OCI-LY7 (cell line): ENCODE data around the gene STPG1. TPM values are rescaled to one million over a fixed set of nuclear protein-coding genes. Genes with fewer than 3 reads are reported as not detected.

ENCODE experiments used
- BruUV-seq: library from RNA; stranded (reverse); fragments of 400-500 nt; replicated peaks from 2 replicates; lab custom pipeline; 2021; lab: Mats Ljungman, UMichigan
- CTCF ChIA-PET: fragments of 300-600 bp; sonication (Branson Sonifier 250); formaldehyde crosslinking; loops from one replicate; lab custom pipeline; 2022; ENCODE audit warnings: antibody characterized with exemption; ENCODE audit not compliant: unreplicated experiment; lab: Charles Lee
- POLR2A ChIA-PET: fragments of 300-600 bp; sonication (Branson Sonifier 250); formaldehyde crosslinking; loops from one replicate; lab custom pipeline; 2022; ENCODE audit warnings: antibody characterized with exemption; lab: Charles Lee
- DNase-seq: peaks from one replicate; pipeline ENCODE4 v3.0.0-alpha.2; 2015; ENCODE audit warnings: low spot score
- H2AFZ ChIP-seq: fragments of 200-600 bp; sonication (generic), shearing (Covaris generic); 2 replicates; pipeline ENCODE4 v1.6.1; 2014; ENCODE audit warnings: mild to moderate bottlenecking, antibody characterized with exemption, low read length, moderate library complexity
- H3K27ac ChIP-seq: fragments of 200-600 bp; sonication (generic); 2 replicates; pipeline ENCODE4 v1.5.1; 2014; ENCODE audit warnings: mixed run types, low read depth, mild to moderate bottlenecking, moderate library complexity, low read length, inconsistent platforms; ENCODE audit not compliant: poor library complexity, severe bottlenecking
- H3K36me3 ChIP-seq: fragments of 200-600 bp; sonication (generic); 2 replicates; pipeline ENCODE4 v1.6.1; 2014; ENCODE audit warnings: mild to moderate bottlenecking, antibody characterized with exemption, low read length, moderate library complexity, mixed read lengths; ENCODE audit not compliant: insufficient read depth
- H3K4me1 ChIP-seq: fragments of 200-600 bp; sonication (generic); 2 replicates; pipeline ENCODE4 v1.5.1; 2014; ENCODE audit warnings: mild to moderate bottlenecking, low read length; ENCODE audit not compliant: insufficient read depth, poor library complexity, severe bottlenecking
- H3K4me2 ChIP-seq: fragments of 200-600 bp; sonication (generic); 2 replicates; pipeline ENCODE4 v1.6.1; 2014; ENCODE audit warnings: mild to moderate bottlenecking, low read length
- H3K4me3 ChIP-seq: fragments of 200-600 bp; sonication (generic); 2 replicates; pipeline ENCODE4 v1.5.1; 2014; ENCODE audit warnings: mild to moderate bottlenecking, low read depth, low read length; ENCODE audit not compliant: poor library complexity, severe bottlenecking
- H3K79me2 ChIP-seq: fragments of 200-600 bp; sonication (generic); 2 replicates; pipeline ENCODE4 v1.6.1; 2016; ENCODE audit warnings: low read depth, mild to moderate bottlenecking, low read length, moderate library complexity, mixed read lengths; ENCODE audit not compliant: insufficient read depth
- H3K9me2 ChIP-seq: fragments of 200-600 bp; sonication (generic); 2 replicates; pipeline ENCODE4 v1.6.1; 2016; ENCODE audit warnings: mild to moderate bottlenecking, low read length, mixed read lengths; ENCODE audit not compliant: insufficient read depth
- H3K9me3 ChIP-seq: fragments of 200-600 bp; sonication (generic); 2 replicates; pipeline ENCODE4 v1.6.1; 2014; ENCODE audit warnings: mild to moderate bottlenecking, mixed run types, low read length, mixed read lengths
- H4K20me1 ChIP-seq: fragments of 200-600 bp; sonication (generic); 2 replicates; pipeline ENCODE4 v1.6.1; 2014; ENCODE audit warnings: mild to moderate bottlenecking, antibody characterized with exemption, low read length, moderate library complexity, mixed read lengths; ENCODE audit not compliant: insufficient read depth
- EZH2phosphoT487 ChIP-seq: fragments of 200-600 bp; sonication (generic); IDR thresholded peaks from 2 replicates; pipeline ENCODE4 v1.6.1; 2018; ENCODE audit warnings: low read depth, borderline replicate concordance, mild to moderate bottlenecking, mixed run types, antibody characterized with exemption, low read length, moderate library complexity, mixed read lengths
- intact Hi-C: fragments of 100-400 bp; cut with micrococcal nuclease; formaldehyde crosslinking; loops from one replicate; pipeline ENCODE4 v1.10.0; 2022; ENCODE audit not compliant: unreplicated experiment
- total RNA-seq, 2 experiments: library from RNA; depleted of rRNA in 1 of 2; stranded (reverse); fragments of >200 nt in 1 of 2; shearing (Covaris generic) in 1 of 2; gene quantifications; 2 replicates each; pipeline ENCODE4 v1.2.3, GENCODE V29; 2014 to 2022
- TF ChIP-seq, protein P1 (sequence below): fragments of 200-600 bp; sonication (generic); conservative IDR thresholded peaks from 2 replicates; pipeline ENCODE4 v1.5.1; 2014; ENCODE audit warnings: mild to moderate bottlenecking, antibody characterized with exemption, low read length, moderate library complexity, mixed read lengths

Gene STPG1
- total RNA-seq, 2 experiments from 2014 or later = 5.1 to 9.6 TPM

DNA sequence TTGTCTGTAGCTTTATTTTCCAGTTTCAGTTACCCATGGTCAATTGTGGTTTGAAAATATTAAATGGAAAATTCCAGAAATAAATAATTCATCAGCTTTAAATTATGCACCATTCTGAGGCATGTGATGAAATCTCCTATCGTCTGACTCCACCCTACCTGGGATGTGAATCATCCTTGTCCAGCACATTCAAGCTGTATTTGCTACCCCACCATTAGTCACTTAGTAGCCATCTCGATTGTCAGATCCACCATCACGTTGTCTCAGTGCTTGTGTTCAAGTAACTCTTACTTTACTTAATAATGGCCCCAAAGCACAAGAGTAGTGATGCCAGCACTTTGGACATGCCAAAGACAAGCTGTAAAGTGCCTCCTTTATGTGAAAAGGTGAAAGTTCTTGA lies 4.0 kb downstream of the STPG1 start:
- Histone ChIP-seq H3K27ac (no peak overlapping the region), H3K36me3 (no peaks in the 10 kb centered on the region; the same call in 1 of the 2 replicates), H2AFZ (no peak overlapping the region), H3K9me3 (no peaks in the 10 kb centered on the region), H3K4me2 (no peak overlapping the region), H3K79me2 (no peaks in the 10 kb centered on the region), H3K4me3 (no peak overlapping the region), H3K9me2 (no peaks in the 10 kb centered on the region), H3K4me1 (peaks cover 15% of the 10 kb centered on the region), H4K20me1 (no peaks in the 10 kb centered on the region)
- DNase-seq = no peak
- TF ChIP-seq, protein P1, sequence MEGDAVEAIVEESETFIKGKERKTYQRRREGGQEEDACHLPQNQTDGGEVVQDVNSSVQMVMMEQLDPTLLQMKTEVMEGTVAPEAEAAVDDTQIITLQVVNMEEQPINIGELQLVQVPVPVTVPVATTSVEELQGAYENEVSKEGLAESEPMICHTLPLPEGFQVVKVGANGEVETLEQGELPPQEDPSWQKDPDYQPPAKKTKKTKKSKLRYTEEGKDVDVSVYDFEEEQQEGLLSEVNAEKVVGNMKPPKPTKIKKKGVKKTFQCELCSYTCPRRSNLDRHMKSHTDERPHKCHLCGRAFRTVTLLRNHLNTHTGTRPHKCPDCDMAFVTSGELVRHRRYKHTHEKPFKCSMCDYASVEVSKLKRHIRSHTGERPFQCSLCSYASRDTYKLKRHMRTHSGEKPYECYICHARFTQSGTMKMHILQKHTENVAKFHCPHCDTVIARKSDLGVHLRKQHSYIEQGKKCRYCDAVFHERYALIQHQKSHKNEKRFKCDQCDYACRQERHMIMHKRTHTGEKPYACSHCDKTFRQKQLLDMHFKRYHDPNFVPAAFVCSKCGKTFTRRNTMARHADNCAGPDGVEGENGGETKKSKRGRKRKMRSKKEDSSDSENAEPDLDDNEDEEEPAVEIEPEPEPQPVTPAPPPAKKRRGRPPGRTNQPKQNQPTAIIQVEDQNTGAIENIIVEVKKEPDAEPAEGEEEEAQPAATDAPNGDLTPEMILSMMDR = no peak
- TF ChIP-seq EZH2phosphoT487 = no peak
- POLR2A ChIA-PET = interaction anchor here (0.7 to 1.2 kb wide), 5 partner anchors 9 to 435 kb away, joined by 3 to 5 read pairs (median 4); no protein-coding TSS in a partner anchor
- intact Hi-C loops = no loop called here
- CTCF ChIA-PET = no interaction called here
- no TSS peak for BruUV-seq

DNA sequence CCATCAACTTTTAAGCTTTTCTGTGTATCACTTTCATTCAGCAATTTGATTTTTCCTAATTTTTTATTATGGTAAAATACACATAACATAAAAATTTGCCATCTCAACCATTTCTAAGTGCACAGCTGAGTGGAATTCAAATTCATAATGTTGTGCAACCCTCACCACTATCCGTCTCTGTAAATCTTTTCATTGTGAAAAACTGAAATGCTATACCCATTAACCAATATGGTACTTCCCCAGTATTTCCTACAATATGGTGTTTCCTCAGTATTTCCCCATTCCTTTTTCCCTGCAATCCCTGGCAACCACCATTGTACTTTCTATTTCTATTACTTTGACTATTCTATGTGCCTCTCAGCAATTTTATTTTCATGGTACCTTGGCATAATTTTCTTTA lies 6.8 kb downstream of the STPG1 start:
- no peaks in the 10 kb centered on the region for H4K20me1 ChIP-seq
- no TSS peak for BruUV-seq
- intact Hi-C loops = no loop called here
- H3K4me3 ChIP-seq = no peak overlapping the region
- CTCF ChIA-PET = no interaction called here
- no peak overlapping the region for H2AFZ ChIP-seq
- no peak overlapping the region for H3K4me2 ChIP-seq
- no peaks in the 10 kb centered on the region for H3K9me3 ChIP-seq
- no peak overlapping the region for H3K27ac ChIP-seq
- no peaks in the 10 kb centered on the region for H3K79me2 ChIP-seq
- H3K36me3 ChIP-seq = no peaks in the 10 kb centered on the region; the same call in 1 of the 2 replicates
- H3K9me2 ChIP-seq = no peaks in the 10 kb centered on the region
- TF ChIP-seq, protein P1 = no peak
- TF ChIP-seq EZH2phosphoT487 = no peak
- H3K4me1 ChIP-seq = peaks cover 5% of the 10 kb centered on the region
- DNase-seq = no peak
- POLR2A ChIA-PET = no interaction called here

DNA sequence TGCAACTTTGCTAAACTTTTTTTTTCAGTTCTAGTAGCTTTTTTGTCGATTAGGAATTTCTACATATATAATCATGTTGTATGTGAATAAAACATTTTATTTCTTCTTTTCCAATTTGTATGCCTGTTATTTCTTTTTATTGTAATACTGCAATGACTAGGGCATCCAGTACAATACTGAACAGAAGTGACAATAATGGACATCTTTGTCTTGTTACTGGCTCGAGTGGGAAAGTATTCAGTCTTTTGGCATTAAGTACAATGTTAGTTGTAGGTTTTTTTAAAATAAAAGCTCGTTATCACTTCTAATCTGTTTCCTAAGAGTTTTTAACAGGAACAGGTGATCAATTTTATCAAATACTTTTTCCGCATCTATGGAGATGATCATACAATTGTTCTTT lies 9.8 kb downstream of the STPG1 start:
- no peak overlapping the region for H2AFZ ChIP-seq
- DNase-seq = no peak
- intact Hi-C loops = no loop called here
- no peaks in the 10 kb centered on the region; the same call in 1 of the 2 replicates for H3K36me3 ChIP-seq
- TF ChIP-seq, protein P1 = no peak
- no peak for TF ChIP-seq EZH2phosphoT487
- H3K4me2 ChIP-seq = no peak overlapping the region
- ChIA-PET POLR2A (interaction anchor here (0.8 kb wide), 1 partner anchor 98 kb away, joined by 3 read pairs; no protein-coding TSS in a partner anchor), CTCF (no interaction called here)
- H3K9me2 ChIP-seq = no peaks in the 10 kb centered on the region
- no peak overlapping the region for H3K27ac ChIP-seq
- H3K79me2 ChIP-seq = no peaks in the 10 kb centered on the region
- BruUV-seq = no TSS peak
- H3K9me3 ChIP-seq = no peaks in the 10 kb centered on the region
- H4K20me1 ChIP-seq = no peaks in the 10 kb centered on the region
- no peak overlapping the region for H3K4me3 ChIP-seq
- H3K4me1 ChIP-seq = no peaks in the 10 kb centered on the region
